Upper lobe of left lung (tissue), 6 donors: ENCODE results near the gene NRXN3. TPM values are rescaled to one million over a fixed set of nuclear protein-coding genes. Genes with fewer than 3 reads are reported as not detected.

Experiments
- ATAC-seq, 2 donors: fragments of 200-7000 bp; cut with Tn5 transposase; one replicate each; pipeline ENCODE4 v1.9.1; 2022; ENCODE audit warnings: mild to moderate bottlenecking in 2 of 2, moderate library complexity in 2 of 2; ENCODE audit not compliant: low FRiP score in 2 of 2
- DNase-seq, 2 donors: peaks; one replicate each; pipeline ENCODE4 v3.0.0-alpha.2; 2019 to 2020
- H3K27ac ChIP-seq, 4 donors: fragments of 200-600 bp; sonication (generic); one replicate each; pipeline ENCODE4 v1.5.1; 2016 to 2019
- H3K27me3 ChIP-seq, 4 donors: fragments of 200-600 bp; sonication (generic); one replicate each; pipeline ENCODE4 v1.5.1; 2017 to 2019
- H3K36me3 ChIP-seq, 4 donors: fragments of 200-600 bp; sonication (generic); one replicate each; pipeline ENCODE4 v1.5.1; 2016 to 2019
- H3K4me1 ChIP-seq, 4 donors: fragments of 200-600 bp; sonication (generic); one replicate each; pipeline ENCODE4 v1.5.1; 2018 to 2019
- H3K4me3 ChIP-seq, 4 donors: fragments of 200-600 bp; sonication (generic); one replicate each; pipeline ENCODE4 v1.5.1; 2017 to 2019; ENCODE audit warnings: mild to moderate bottlenecking in 2 of 4, moderate library complexity in 1 of 4
- H3K9me3 ChIP-seq, 4 donors: fragments of 200-600 bp; sonication (generic); one replicate each; pipeline ENCODE4 v1.5.1; 2018 to 2019
- EP300 ChIP-seq, 4 donors: sonication (generic); formaldehyde crosslinking; IDR thresholded peaks; one replicate each; pipeline ENCODE4 v1.5.1; 2017; ENCODE audit warnings: antibody characterized with exemption in 4 of 4, control low read depth in 2 of 4
- POLR2A ChIP-seq, 4 donors: fragments of 450-650 bp; IDR thresholded peaks; one replicate each; pipeline ENCODE4 v1.5.1; 2016 to 2017; ENCODE audit warnings: antibody characterized with exemption in 4 of 4, mild to moderate bottlenecking in 2 of 4
- POLR2AphosphoS5 ChIP-seq, 2 donors: sonication (generic); formaldehyde crosslinking; IDR thresholded peaks; one replicate each; pipeline ENCODE4 v1.5.1; 2017; ENCODE audit warnings: antibody characterized with exemption in 2 of 2
- WGBS, 2 donors: methylation state at CpG; one replicate each; pipeline ENCODE4 v1.1.5; 2017 to 2018; 5-methylcytosine and 5-hydroxymethylcytosine counted together
- total RNA-seq, 6 donors: library from RNA; depleted of rRNA in 4 of 6; stranded (reverse); fragments of >200 nt in 4 of 6; gene quantifications; one replicate each; pipeline versions ENCODE4 v1.1.0 to v1.2.1, GENCODE V29; 2016 to 2021
- TF ChIP-seq, protein P1 (sequence below), 6 experiments: fragments of 450-650 bp in 4 of 6; fragments of 200-600 bp in 2 of 6; sonication (generic) in 2 of 6; IDR thresholded peaks; one replicate each; pipeline ENCODE4 v1.5.1; 2016 to 2019; ENCODE audit warnings: antibody characterized with exemption in 6 of 6
- donor health status: DM: no; HTN: no; CAD: no; lungs with moderate emphysema.
- donor health status: DM: no; HTN: yes; CAD: no; lungs with severe emphysema.

The NRXN3 gene
- total RNA-seq, 6 donors from 2014 or later = 4.4 to 14.9 (median 7.2) TPM

GRCh38 chr14:79555429-79555828 is 1385.3 kb downstream of the NRXN3 start:
- TF ChIP-seq EP300 (IDR thresholded peaks at IDR 0.05) (no peak), POLR2A (IDR thresholded peaks at IDR 0.05) (no peak), POLR2AphosphoS5 (IDR thresholded peaks at IDR 0.05) (no peak)
- TF ChIP-seq, protein P1, sequence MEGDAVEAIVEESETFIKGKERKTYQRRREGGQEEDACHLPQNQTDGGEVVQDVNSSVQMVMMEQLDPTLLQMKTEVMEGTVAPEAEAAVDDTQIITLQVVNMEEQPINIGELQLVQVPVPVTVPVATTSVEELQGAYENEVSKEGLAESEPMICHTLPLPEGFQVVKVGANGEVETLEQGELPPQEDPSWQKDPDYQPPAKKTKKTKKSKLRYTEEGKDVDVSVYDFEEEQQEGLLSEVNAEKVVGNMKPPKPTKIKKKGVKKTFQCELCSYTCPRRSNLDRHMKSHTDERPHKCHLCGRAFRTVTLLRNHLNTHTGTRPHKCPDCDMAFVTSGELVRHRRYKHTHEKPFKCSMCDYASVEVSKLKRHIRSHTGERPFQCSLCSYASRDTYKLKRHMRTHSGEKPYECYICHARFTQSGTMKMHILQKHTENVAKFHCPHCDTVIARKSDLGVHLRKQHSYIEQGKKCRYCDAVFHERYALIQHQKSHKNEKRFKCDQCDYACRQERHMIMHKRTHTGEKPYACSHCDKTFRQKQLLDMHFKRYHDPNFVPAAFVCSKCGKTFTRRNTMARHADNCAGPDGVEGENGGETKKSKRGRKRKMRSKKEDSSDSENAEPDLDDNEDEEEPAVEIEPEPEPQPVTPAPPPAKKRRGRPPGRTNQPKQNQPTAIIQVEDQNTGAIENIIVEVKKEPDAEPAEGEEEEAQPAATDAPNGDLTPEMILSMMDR (IDR thresholded peaks at IDR 0.05) = no peak
- no peaks in the 10 kb centered on the region for H3K9me3 ChIP-seq
- no peaks in the 10 kb centered on the region for H3K27me3 ChIP-seq
- H3K4me3 ChIP-seq = no peak overlapping the region
- ATAC-seq (no peak), DNase-seq (no peak)
- no peaks in the 10 kb centered on the region for H3K4me1 ChIP-seq
- no peaks in the 10 kb centered on the region for H3K36me3 ChIP-seq
- no peak overlapping the region for H3K27ac ChIP-seq
- 93 to 97% methylated on average over 4 of the region's 4 CpGs for WGBS, 2 donors

DNA sequence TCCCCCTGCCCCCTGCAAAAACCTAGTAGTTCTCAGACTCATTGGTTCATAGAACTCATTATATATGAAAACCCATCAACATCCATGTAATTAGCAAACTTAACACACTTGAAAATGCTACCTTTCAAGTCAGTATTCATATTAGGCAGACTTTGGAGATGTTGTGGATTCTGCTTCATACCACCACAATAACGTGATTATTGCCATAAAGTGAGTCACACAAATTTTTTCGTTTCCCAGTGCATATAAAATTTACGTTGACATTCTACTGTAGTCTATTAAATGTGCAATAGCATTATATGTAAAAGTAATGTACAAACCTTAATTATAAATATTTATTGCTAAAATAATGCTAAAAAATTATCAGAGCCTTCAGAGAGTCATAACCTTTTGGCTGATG is 1387.1 kb downstream of the NRXN3 start:
- no peak for TF ChIP-seq POLR2A (IDR thresholded peaks at IDR 0.05)
- TF ChIP-seq POLR2AphosphoS5 (IDR thresholded peaks at IDR 0.05) = no peak
- TF ChIP-seq EP300 (IDR thresholded peaks at IDR 0.05) = no peak
- TF ChIP-seq, protein P1 (IDR thresholded peaks at IDR 0.05) = no peak
- H3K36me3 ChIP-seq = no peaks in the 10 kb centered on the region
- DNase-seq (no peak), ATAC-seq (no peak)
- 86 to 87% methylated on average over 3 of the region's 3 CpGs for WGBS, 2 donors
- H3K4me1 ChIP-seq = no peaks in the 10 kb centered on the region
- no peaks in the 10 kb centered on the region for H3K9me3 ChIP-seq
- no peak overlapping the region for H3K27ac ChIP-seq
- no peaks in the 10 kb centered on the region for H3K27me3 ChIP-seq
- no peak overlapping the region for H3K4me3 ChIP-seq

DNA sequence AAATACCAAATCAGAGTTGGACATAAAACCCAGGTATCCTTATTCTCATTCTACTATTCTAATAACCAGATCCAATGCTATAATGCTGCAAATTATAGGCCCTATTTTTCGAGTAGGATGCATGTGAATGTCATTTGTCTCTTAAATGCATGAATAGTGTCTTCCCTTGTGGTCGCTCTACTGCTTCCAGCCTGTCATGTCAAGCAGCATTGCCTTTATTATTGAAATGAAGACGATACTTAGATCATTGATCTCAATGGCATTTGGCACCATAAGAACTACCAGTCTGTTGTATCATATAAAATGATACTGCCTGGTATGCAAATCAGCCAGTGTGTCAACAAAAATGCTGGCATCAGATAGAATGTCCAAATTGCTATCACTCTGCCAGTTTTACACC is 1392.0 kb downstream of the NRXN3 start:
- DNase-seq (no peak), ATAC-seq (no peak)
- H3K36me3 ChIP-seq = no peaks in the 10 kb centered on the region
- H3K27ac ChIP-seq = no peak overlapping the region
- H3K4me1 ChIP-seq = no peaks in the 10 kb centered on the region
- TF ChIP-seq POLR2AphosphoS5 (IDR thresholded peaks at IDR 0.05) (no peak), POLR2A (IDR thresholded peaks at IDR 0.05) (no peak), EP300 (IDR thresholded peaks at IDR 0.05) (no peak)
- TF ChIP-seq, protein P1 (IDR thresholded peaks at IDR 0.05) = no peak
- H3K27me3 ChIP-seq = no peaks in the 10 kb centered on the region
- H3K9me3 ChIP-seq = no peaks in the 10 kb centered on the region
- no peak overlapping the region for H3K4me3 ChIP-seq
- WGBS, 2 donors = 89 to 92% methylated on average over 3 of the region's 3 CpGs

DNA sequence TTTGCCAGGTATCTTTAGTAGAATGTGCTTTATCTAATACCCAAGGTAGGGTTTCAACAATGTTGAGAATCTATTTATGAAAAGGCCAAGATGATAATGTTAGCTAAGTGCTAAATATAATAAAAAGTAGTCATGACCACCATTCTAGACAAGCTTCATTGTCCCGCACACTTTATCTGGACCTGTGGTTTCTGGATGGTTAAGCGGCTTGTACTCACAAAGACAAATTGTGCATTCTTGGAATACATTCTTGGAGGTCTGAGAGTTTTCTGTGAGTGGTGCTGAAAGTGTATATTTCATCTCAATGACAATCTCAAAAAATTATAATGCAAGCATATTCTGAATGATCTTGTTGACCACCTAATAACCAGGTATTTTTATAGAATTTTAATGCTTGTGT is 1394.2 kb downstream of the NRXN3 start:
- TF ChIP-seq POLR2AphosphoS5 (IDR thresholded peaks at IDR 0.05) (no peak), EP300 (IDR thresholded peaks at IDR 0.05) (no peak), POLR2A (IDR thresholded peaks at IDR 0.05) (no peak)
- TF ChIP-seq, protein P1 (IDR thresholded peaks at IDR 0.05) = no peak
- Histone ChIP-seq H3K4me1 (no peaks in the 10 kb centered on the region), H3K9me3 (no peaks in the 10 kb centered on the region), H3K27ac (no peak overlapping the region), H3K4me3 (no peak overlapping the region), H3K36me3 (no peaks in the 10 kb centered on the region), H3K27me3 (no peaks in the 10 kb centered on the region)
- ATAC-seq = no peak
- 87 to 93% methylated on average over 2 of the region's 2 CpGs for WGBS, 2 donors
- no peak for DNase-seq

GRCh38 chr14:79567306-79567705 is 1397.1 kb downstream of the NRXN3 start:
- H3K27ac ChIP-seq = no peak overlapping the region
- no peaks in the 10 kb centered on the region for H3K9me3 ChIP-seq
- TF ChIP-seq EP300 (IDR thresholded peaks at IDR 0.05) (no peak), POLR2A (IDR thresholded peaks at IDR 0.05) (no peak), POLR2AphosphoS5 (IDR thresholded peaks at IDR 0.05) (no peak)
- TF ChIP-seq, protein P1 (IDR thresholded peaks at IDR 0.05) = no peak
- H3K4me3 ChIP-seq = no peak overlapping the region
- no peaks in the 10 kb centered on the region for H3K4me1 ChIP-seq
- no peaks in the 10 kb centered on the region for H3K27me3 ChIP-seq
- no peak for ATAC-seq
- WGBS, 2 donors = 90 to 95% methylated on average over 5 of the region's 5 CpGs
- no peak for DNase-seq
- H3K36me3 ChIP-seq = no peaks in the 10 kb centered on the region
